Neuronal stem cell (in vitro differentiated cells): Measurements from ENCODE around the gene AR.

Experiments used
- DNase-seq: peaks from one replicate; pipeline ENCODE4 v3.0.0-alpha.2; 2013; ENCODE audit warnings: low spot score
- H2AFZ ChIP-seq: one replicate; pipeline ENCODE4 v1.6.1; 2013; ENCODE audit warnings: mild to moderate bottlenecking, low read length, inconsistent platforms
- H2AK5ac ChIP-seq: 2 replicates; pipeline ENCODE4 v1.6.1; 2013; ENCODE audit warnings: low read depth, mild to moderate bottlenecking, inconsistent platforms, low read length, moderate library complexity, mixed read lengths
- H2BK120ac ChIP-seq: 2 replicates; pipeline ENCODE4 v1.6.1; 2013; ENCODE audit warnings: low read depth, mild to moderate bottlenecking, inconsistent platforms, low read length, moderate library complexity, mixed read lengths
- H2BK12ac ChIP-seq: one replicate; pipeline ENCODE4 v1.6.1; 2013; ENCODE audit warnings: low read length, inconsistent platforms
- H2BK15ac ChIP-seq: 2 replicates; pipeline ENCODE4 v1.6.1; 2013; ENCODE audit warnings: mild to moderate bottlenecking, low read length, inconsistent platforms, mixed read lengths
- H2BK5ac ChIP-seq: one replicate; pipeline ENCODE4 v1.6.1; 2013; ENCODE audit warnings: inconsistent platforms, mild to moderate bottlenecking, low read length, moderate library complexity
- H3K14ac ChIP-seq: one replicate; pipeline ENCODE4 v1.6.1; 2013; ENCODE audit warnings: low read length, inconsistent platforms
- H3K18ac ChIP-seq: 2 replicates; pipeline ENCODE4 v1.6.1; 2013; ENCODE audit warnings: low read length, inconsistent platforms
- H3K23ac ChIP-seq: 2 replicates; pipeline ENCODE4 v1.6.1; 2013; ENCODE audit warnings: low read depth, mild to moderate bottlenecking, mixed read lengths, low read length, inconsistent platforms; ENCODE audit not compliant: poor library complexity
- H3K27ac ChIP-seq: replicated peaks from 3 replicates; pipeline ENCODE4 v1.5.1; 2013; ENCODE audit warnings: low read length, inconsistent platforms
- H3K27me3 ChIP-seq, 3 experiments: 2 replicates each; pipeline ENCODE4 v1.6.1; 2013; ENCODE audit warnings: low read length in 3 of 3, mild to moderate bottlenecking in 2 of 3, inconsistent platforms in 1 of 3, low read depth in 1 of 3, mixed read lengths in 1 of 3, moderate library complexity in 1 of 3; ENCODE audit not compliant: control insufficient read depth in 3 of 3, insufficient read depth in 3 of 3
- H3K36me3 ChIP-seq, 2 donors: replicated peaks in 1 of 2; 2 replicates each; pipeline ENCODE4 v1.6.1; 2013; ENCODE audit warnings: low read length in 2 of 2; ENCODE audit not compliant: control insufficient read depth in 2 of 2, insufficient read depth in 2 of 2
- H3K4ac ChIP-seq: 2 replicates; pipeline ENCODE4 v1.6.1; 2013; ENCODE audit warnings: inconsistent platforms, mild to moderate bottlenecking, low read length, moderate library complexity
- H3K4me1 ChIP-seq, 2 donors: 1 replicate in 1 of 2; 2 replicates in 1 of 2; pipeline ENCODE4 v1.6.1; 2013; ENCODE audit warnings: low read length in 2 of 2, low read depth in 1 of 2; ENCODE audit not compliant: control insufficient read depth in 2 of 2, insufficient read depth in 1 of 2
- H3K4me2 ChIP-seq: one replicate; pipeline ENCODE4 v1.6.1; 2013; ENCODE audit warnings: mild to moderate bottlenecking, low read length, inconsistent platforms; ENCODE audit not compliant: insufficient read depth, poor library complexity, severe bottlenecking
- H3K4me3 ChIP-seq, 2 donors: 2 replicates each; pipeline ENCODE4 v1.5.1; 2013; ENCODE audit warnings: low read length in 2 of 2, mild to moderate bottlenecking in 2 of 2, inconsistent platforms in 1 of 2, moderate library complexity in 1 of 2
- H3K79me1 ChIP-seq: one replicate; pipeline ENCODE4 v1.6.1; 2013; ENCODE audit warnings: low read depth, mild to moderate bottlenecking, inconsistent platforms, low read length, moderate library complexity
- H3K9ac ChIP-seq: one replicate; pipeline ENCODE4 v1.6.1; 2013; ENCODE audit warnings: mild to moderate bottlenecking, low read depth, low read length, inconsistent platforms; ENCODE audit not compliant: poor library complexity
- H3K9me3 ChIP-seq, 2 donors: replicated peaks in 1 of 2; 2 replicates each; pipeline versions ENCODE3 to v1.6.1; 2013; ENCODE audit warnings: low read length in 2 of 2, mild to moderate bottlenecking in 2 of 2, inconsistent platforms in 1 of 2, low read depth in 1 of 2, mixed read lengths in 1 of 2, moderate library complexity in 1 of 2; ENCODE audit not compliant: control insufficient read depth in 2 of 2, insufficient read depth in 1 of 2
- H4K8ac ChIP-seq: one replicate; pipeline ENCODE4 v1.6.1; 2013; ENCODE audit warnings: low read depth, mild to moderate bottlenecking, inconsistent platforms, low read length, moderate library complexity
- H4K91ac ChIP-seq: one replicate; pipeline ENCODE4 v1.6.1; 2013; ENCODE audit warnings: low read length, low read depth, mild to moderate bottlenecking, inconsistent platforms; ENCODE audit not compliant: poor library complexity
- WGBS, 2 donors: extraction: QIAGEN DNeasy Blood & Tissue Kit; methylation state at CpG; one replicate each; pipeline ENCODE4 v1.1.7; 2013; ENCODE audit warnings: missing lambda C conversion rate in 2 of 2, mixed read lengths in 1 of 2; ENCODE audit not compliant: insufficient read length in 2 of 2, insufficient replicate concordance in 1 of 2; ENCODE audit errors: extremely low coverage in 2 of 2; 5-methylcytosine and 5-hydroxymethylcytosine counted together

AR gene

GRCh38 chrX:67651437-67652142 lies 107.8 kb downstream of the AR start:
- no peak overlapping the region for H3K9ac ChIP-seq
- no CpG with 5 or more reads among the region's 6 CpGs for WGBS, 2 donors
- no peaks in the 10 kb centered on the region for H3K4me1 ChIP-seq
- H2BK12ac ChIP-seq = no peak overlapping the region
- no peak overlapping the region for H3K14ac ChIP-seq
- H2BK120ac ChIP-seq = no peak overlapping the region
- H2AK5ac ChIP-seq = no peak overlapping the region
- DNase-seq = no peak
- H3K27ac ChIP-seq = no peak overlapping the region
- H3K36me3 ChIP-seq = peaks cover 0 to 2% of the 10 kb centered on the region in 2 donors
- H2BK5ac ChIP-seq = no peak overlapping the region
- H3K9me3 ChIP-seq = no peaks in the 10 kb centered on the region
- no peak overlapping the region for H3K4ac ChIP-seq
- H2AFZ ChIP-seq = no peak overlapping the region
- no peak overlapping the region for H2BK15ac ChIP-seq
- no peak overlapping the region for H4K8ac ChIP-seq
- H3K79me1 ChIP-seq = no peaks in the 10 kb centered on the region
- H3K4me2 ChIP-seq = no peak overlapping the region
- no peak overlapping the region for H3K4me3 ChIP-seq
- no peak overlapping the region for H4K91ac ChIP-seq
- no peak overlapping the region for H3K18ac ChIP-seq
- no peak overlapping the region for H3K23ac ChIP-seq
- H3K27me3 ChIP-seq = no peaks in the 10 kb centered on the region

GRCh38 chrX:67652543-67652942 lies 108.7 kb downstream of the AR start:
- DNase-seq = no peak
- H3K4me1 ChIP-seq = no peaks in the 10 kb centered on the region

GRCh38 chrX:67654301-67654700 lies 110.5 kb downstream of the AR start:
- no peaks in the 10 kb centered on the region for H3K9me3 ChIP-seq
- no peak overlapping the region for H3K27ac ChIP-seq
- H3K23ac ChIP-seq = no peak overlapping the region
- no peak overlapping the region for H3K18ac ChIP-seq
- H3K14ac ChIP-seq = no peak overlapping the region
- H2BK12ac ChIP-seq = no peak overlapping the region
- no peak overlapping the region for H2AFZ ChIP-seq
- H3K4me3 ChIP-seq = no peak overlapping the region
- no peak overlapping the region for H4K91ac ChIP-seq
- H3K4me1 ChIP-seq = no peaks in the 10 kb centered on the region
- no peaks in the 10 kb centered on the region for H3K27me3 ChIP-seq
- no peaks in the 10 kb centered on the region for H3K79me1 ChIP-seq
- no peak overlapping the region for H2BK15ac ChIP-seq
- no peak overlapping the region for H2AK5ac ChIP-seq
- no peak overlapping the region for H2BK120ac ChIP-seq
- no peak overlapping the region for H4K8ac ChIP-seq
- no peak for DNase-seq
- H3K4me2 ChIP-seq = no peak overlapping the region
- no peak overlapping the region for H2BK5ac ChIP-seq
- no peak overlapping the region for H3K4ac ChIP-seq
- no peak overlapping the region for H3K9ac ChIP-seq
- H3K36me3 ChIP-seq = peaks cover 0 to 3% of the 10 kb centered on the region in 2 donors
- WGBS, 2 donors = no CpG with 5 or more reads among the region's 1 CpG

More at GRCh38 chrX:67652543-67652942, 108.7 kb downstream of the AR start:
- Histone ChIP-seq H2BK5ac (no peak overlapping the region), H3K79me1 (no peaks in the 10 kb centered on the region), H3K4me3 (no peak overlapping the region), H3K4ac (no peak overlapping the region), H2AFZ (no peak overlapping the region), H4K91ac (no peak overlapping the region), H3K4me2 (no peak overlapping the region), H3K18ac (no peak overlapping the region), H3K23ac (no peak overlapping the region), H3K36me3 (peaks cover 0 to 3% of the 10 kb centered on the region in 2 donors), H3K14ac (no peak overlapping the region), H2AK5ac (no peak overlapping the region), H2BK15ac (no peak overlapping the region), H2BK12ac (no peak overlapping the region), H3K9me3 (no peaks in the 10 kb centered on the region), H3K27ac (no peak overlapping the region), H3K9ac (no peak overlapping the region), H4K8ac (no peak overlapping the region), H3K27me3 (no peaks in the 10 kb centered on the region), H2BK120ac (no peak overlapping the region)

DNA sequence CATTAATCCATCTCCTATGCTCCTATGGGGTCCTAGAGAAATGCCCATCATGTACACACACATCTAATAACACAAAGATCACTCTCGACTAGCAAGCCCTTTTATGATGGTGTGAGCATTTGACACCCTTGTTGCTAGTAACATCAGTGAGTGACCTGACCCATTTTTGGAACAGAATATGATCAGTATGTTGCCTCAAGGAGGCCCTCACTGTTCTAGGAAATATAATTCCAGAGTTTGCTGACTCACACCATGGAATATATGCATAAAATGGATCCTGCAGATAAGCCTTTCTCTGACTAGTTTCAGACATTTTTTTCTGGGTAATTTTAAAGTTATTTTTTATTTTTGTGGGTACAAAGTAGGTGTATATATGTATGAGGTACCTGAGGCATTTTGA lies 121.8 kb downstream of the AR start:
- Histone ChIP-seq H2BK15ac (no peak overlapping the region), H2AK5ac (no peak overlapping the region), H3K4me3 (no peak overlapping the region), H3K9me3 (peaks cover 0 to 2% of the 10 kb centered on the region in 2 donors), H3K23ac (no peak overlapping the region), H3K36me3 (no peaks in the 10 kb centered on the region), H3K4me2 (no peak overlapping the region), H2AFZ (no peak overlapping the region), H3K14ac (no peak overlapping the region), H3K27me3 (no peaks in the 10 kb centered on the region), H2BK120ac (no peak overlapping the region), H2BK5ac (no peak overlapping the region), H3K4me1 (no peaks in the 10 kb centered on the region), H3K4ac (no peak overlapping the region), H2BK12ac (no peak overlapping the region), H3K79me1 (no peaks in the 10 kb centered on the region), H4K91ac (no peak overlapping the region), H4K8ac (no peak overlapping the region), H3K27ac (no peak overlapping the region), H3K18ac (no peak overlapping the region), H3K9ac (no peak overlapping the region)
- no peak for DNase-seq
- no CpG with 5 or more reads among the region's 1 CpG for WGBS, 2 donors
